GM12878 (cell line): ENCODE results near the gene GPR152. TPM values are rescaled to one million over a fixed set of nuclear protein-coding genes. Genes with fewer than 3 reads are reported as not detected.

Source experiments
- ATAC-seq: fragments of 200-7000 bp; cut with Tn5 transposase; 3 replicates; pipeline ENCODE4 v1.9.1; 2020; ENCODE audit warnings: mild to moderate bottlenecking, moderate library complexity
- BruUV-seq: library from RNA; stranded (reverse); fragments of 400-500 nt; replicated peaks from 2 replicates; lab custom pipeline; 2021; lab: Mats Ljungman, UMichigan
- CTCF ChIA-PET: fragments of 300-600 bp; sonication (Branson Sonifier 250); formaldehyde crosslinking; extraction: SDS; loops from one replicate; lab custom pipeline; 2021; ENCODE audit warnings: inconsistent platforms; lab: Yijun Ruan, JAX
- POLR2A ChIA-PET: fragments of 350-600 bp; formaldehyde crosslinking; extraction: SDS; loops from one replicate; lab custom pipeline; 2021; ENCODE audit warnings: inconsistent platforms; lab: Charles Lee
- RAD21 ChIA-PET: fragments of 300-600 bp; sonication (Branson Sonifier 250); formaldehyde crosslinking; loops from one replicate; lab custom pipeline; 2023; ENCODE audit warnings: antibody characterized with exemption; ENCODE audit not compliant: unreplicated experiment; lab: Charles Lee
- SMC1A ChIA-PET: fragments of 300-600 bp; sonication (Branson Sonifier 250); formaldehyde crosslinking; loops from one replicate; lab custom pipeline; 2023; ENCODE audit not compliant: unreplicated experiment, uncharacterized antibody; lab: Charles Lee
- DNase-seq: peaks from one replicate; pipeline ENCODE4 v3.0.0-alpha.2; 2011; ENCODE audit warnings: low read depth, low spot score
- FAIRE-seq: peaks from 3 replicates; lab custom pipeline; 2011; peaks lifted over from hg19 to GRCh38; lab: Jason Lieb, UNC
- H2AFZ ChIP-seq: 2 replicates; pipeline ENCODE4 v1.6.0; 2011; ENCODE audit warnings: low read depth, low read length, control low read depth; ENCODE audit not compliant: control insufficient read depth
- H3K27ac ChIP-seq: 2 replicates; pipeline ENCODE4 v1.5.1; 2011; ENCODE audit warnings: control low read depth; ENCODE audit not compliant: control insufficient read depth, insufficient read depth
- H3K27me3 ChIP-seq, 2 experiments: replicated peaks in 1 of 2; 2 replicates each; pipeline versions ENCODE4 v1.6.0 to v1.6.1; 2011; ENCODE audit warnings: low read length in 1 of 2; ENCODE audit not compliant: control insufficient read depth in 2 of 2, insufficient read depth in 2 of 2
- H3K36me3 ChIP-seq, 2 experiments: 2 replicates each; pipeline ENCODE4 v1.5.1; 2011; ENCODE audit warnings: low read length in 1 of 2; ENCODE audit not compliant: control insufficient read depth in 2 of 2, insufficient read depth in 2 of 2
- H3K4me1 ChIP-seq: 2 replicates; pipeline ENCODE4 v1.6.1; 2011; ENCODE audit warnings: mild to moderate bottlenecking, low read length, moderate library complexity, mixed read lengths; ENCODE audit not compliant: control insufficient read depth, insufficient read depth
- H3K4me2 ChIP-seq: 2 replicates; pipeline ENCODE4 v1.6.0; 2011; ENCODE audit warnings: control low read depth; ENCODE audit not compliant: control insufficient read depth, insufficient read depth
- H3K4me3 ChIP-seq: fragments of 200-600 bp; sonication (generic); 2 replicates; pipeline ENCODE4 v1.5.1; 2016
- H3K79me2 ChIP-seq: 2 replicates; pipeline ENCODE4 v1.6.0; 2011; ENCODE audit warnings: low read length; ENCODE audit not compliant: control insufficient read depth, insufficient read depth
- H3K9ac ChIP-seq: 2 replicates; pipeline ENCODE4 v1.8.0; 2011; ENCODE audit warnings: low read length, control low read depth, mixed read lengths; ENCODE audit not compliant: control insufficient read depth, insufficient read depth
- H3K9me3 ChIP-seq: replicated peaks from 3 replicates; pipeline ENCODE4 v1.5.1; 2011; ENCODE audit warnings: mild to moderate bottlenecking, low read length; ENCODE audit not compliant: control insufficient read depth, insufficient read depth
- H4K20me1 ChIP-seq: 2 replicates; pipeline ENCODE4 v1.6.0; 2011; ENCODE audit not compliant: control insufficient read depth, insufficient read depth
- BRCA1 ChIP-seq: IDR thresholded peaks from 2 replicates; pipeline ENCODE4 v1.6.1; 2011; ENCODE audit warnings: low read depth, low read length, improper control_type of control experiment
- CREB1 ChIP-seq: IDR thresholded peaks from 2 replicates; pipeline ENCODE4 v1.6.1; 2012; ENCODE audit warnings: low read depth, mild to moderate bottlenecking, inconsistent platforms
- CTCF ChIP-seq, 3 experiments: IDR thresholded peaks in 2 of 3; conservative IDR thresholded peaks in 1 of 3; 2 replicates each; pipeline ENCODE4 v1.5.1; 2011; ENCODE audit warnings: low read depth in 3 of 3, low read length in 3 of 3, mild to moderate bottlenecking in 3 of 3, control low read depth in 2 of 3, moderate library complexity in 2 of 3, inconsistent platforms in 1 of 3, mixed read lengths in 1 of 3; ENCODE audit not compliant: control insufficient read depth in 2 of 3, insufficient read depth in 1 of 3; ENCODE audit errors: extremely low read depth in 1 of 3
- MYB ChIP-seq: fragments of 150-350 bp; IDR thresholded peaks from 2 replicates; pipeline ENCODE4 v1.6.1; 2014; ENCODE audit warnings: mild to moderate bottlenecking, low read depth, low read length, borderline replicate concordance
- NBN ChIP-seq: fragments of 450-650 bp; IDR thresholded peaks from 2 replicates; pipeline ENCODE4 v1.6.1; 2016
- POLR2AphosphoS2 ChIP-seq: IDR thresholded peaks from 2 replicates; pipeline ENCODE4 v1.6.1; 2011; ENCODE audit warnings: low read depth, mild to moderate bottlenecking, low read length, improper control_type of control experiment, moderate library complexity
- PRDM15 ChIP-seq: fragments of 450-650 bp; formaldehyde crosslinking; IDR thresholded peaks from 2 replicates; pipeline ENCODE4 v1.4.0; 2020; ENCODE audit warnings: mild to moderate bottlenecking, moderate library complexity
- RBBP5 ChIP-seq: fragments of 200-600 bp; sonication (generic); conservative IDR thresholded peaks from 2 replicates; pipeline ENCODE4 v1.6.1; 2016
- RELB ChIP-seq: fragments of 450-650 bp; IDR thresholded peaks from 2 replicates; pipeline ENCODE4 v1.6.1; 2017; ENCODE audit warnings: low read depth, mild to moderate bottlenecking, moderate library complexity
- SMAD5 ChIP-seq: IDR thresholded peaks from 2 replicates; pipeline ENCODE4 v1.6.1; 2016; ENCODE audit warnings: antibody characterized with exemption, low read depth
- SREBF2 ChIP-seq: IDR thresholded peaks from 2 replicates; pipeline ENCODE4 v1.6.1; 2012; ENCODE audit warnings: mild to moderate bottlenecking, low read length
- SRF ChIP-seq, 2 experiments: IDR thresholded peaks; 2 replicates each; pipeline ENCODE4 v1.6.1; 2011; ENCODE audit warnings: low read depth in 2 of 2, low read length in 2 of 2, mild to moderate bottlenecking in 1 of 2, moderate library complexity in 1 of 2
- STAT3 ChIP-seq: IDR thresholded peaks from 2 replicates; pipeline ENCODE4 v1.6.1; 2011; ENCODE audit warnings: low read depth, low read length, improper control_type of control experiment
- SUPT20H ChIP-seq: IDR thresholded peaks from 2 replicates; pipeline ENCODE4 v1.6.1; 2011; ENCODE audit warnings: low read depth, mild to moderate bottlenecking, low read length, moderate library complexity, borderline replicate concordance; ENCODE audit not compliant: control insufficient read depth
- ZBED1 ChIP-seq: IDR thresholded peaks from 2 replicates; pipeline ENCODE4 v1.6.1; 2016; ENCODE audit warnings: borderline replicate concordance
- WGBS: methylation state at CpG from one replicate; pipeline ENCODE4 v1.1.6; 2016; ENCODE audit warnings: low lambda C conversion rate; ENCODE audit not compliant: insufficient replicate concordance, insufficient coverage; ENCODE audit errors: missing lambda C conversion rate; 5-methylcytosine and 5-hydroxymethylcytosine counted together
- in situ Hi-C: fragments of 300-500 bp; cut with MboI; formaldehyde crosslinking; loops from 9 replicates; pipeline ENCODE4 v1.14.3; 2018; ENCODE audit warnings: mixed read lengths
- intact Hi-C: fragments of 100-400 bp; cut with micrococcal nuclease; formaldehyde crosslinking; loops from one replicate; pipeline ENCODE4 v1.14.2; 2022; ENCODE audit not compliant: unreplicated experiment
- polyA plus RNA-seq, 11 experiments: library from polyadenylated mRNA; depleted of rRNA in 4 of 11; unstranded in 6 of 11; stranded (reverse) in 5 of 11; fragments of >200 nt; fragmentation: Nextera tagmentation in 4 of 11; fragmentation: Illumina TruSeq in 1 of 11; extraction: Ambion mirVana in 4 of 11; extraction: Trizol in 1 of 11; gene quantifications; 1 replicate in 1 of 11; 2 replicates in 10 of 11; pipeline versions ENCODE4 v1.2.1 to v1.2.3, GENCODE V29; 2011 to 2016; ENCODE audit warnings: inconsistent platforms in 2 of 11, missing spikeins in 2 of 11, low read depth in 1 of 11
- total RNA-seq, 4 experiments: library from RNA; depleted of rRNA in 3 of 4; stranded (reverse); fragments of >200 nt in 3 of 4; fragmentation: Illumina TruSeq in 1 of 4; extraction: Trizol in 1 of 4; gene quantifications; 2 replicates each; pipeline versions ENCODE4 v1.2.1 to v1.2.3, GENCODE V29; 2013 to 2021

Gene GPR152
- total and polyA plus RNA-seq, 10 of the 15 experiments (the other 5 are each of a cell fraction or from before 2014, with no cell fraction given), result not detected

GRCh38 chr11:67468056-67468455, 15.5 kb upstream of the GPR152 start:
- no peak for FAIRE-seq
- Histone ChIP-seq H3K27ac (peak overlapping the region; percentile 78), H2AFZ (no peak overlapping the region), H4K20me1 (no peaks in the 10 kb centered on the region), H3K79me2 (peaks cover 14% of the 10 kb centered on the region), H3K9ac (peak overlapping the region; percentile 85), H3K27me3 (no peaks in the 10 kb centered on the region), H3K36me3 (no peaks in the 10 kb centered on the region; a peak in 1 of 4 replicates), H3K4me1 (peaks cover 37% of the 10 kb centered on the region), H3K4me2 (peak overlapping the region; percentile 98), H3K4me3 (peak overlapping the region; percentile 86), H3K9me3 (no peaks in the 10 kb centered on the region)
- intact Hi-C loops, result loop anchor here (2.0 kb wide), 2 partner anchors 31 to 67 kb away; partner anchors contain the start of genes PPP1CA and PTPRCAP
- ChIA-PET CTCF (interaction anchor here (0.7 to 5.1 kb wide), 15 partner anchors 9 to 180 kb away, joined by 3 to 36 read pairs (median 4); partner anchors contain the start of genes PITPNM1 and PPP1CA), SMC1A (interaction anchor here (0.9 to 5.2 kb wide), 12 partner anchors 8 to 147 kb away, joined by 3 to 46 read pairs (median 6); partner anchors contain the start of genes AIP, PITPNM1, PPP1CA and TBC1D10C), RAD21 (interaction anchor here (0.8 to 5.5 kb wide), 16 partner anchors 18 to 122 kb away, joined by 3 to 72 read pairs (median 5); partner anchors contain the start of genes AIP, CDK2AP2, PITPNM1 and POLD4), POLR2A (interaction anchor here (0.6 to 8.1 kb wide), 19 partner anchors 9 to 680 kb away, joined by 3 to 78 read pairs (median 6); partner anchors contain the start of genes AIP, PITPNM1, PPP1CA and PTPRCAP)
- TF ChIP-seq STAT3 (no peak), RBBP5 (no peak), CREB1 (no peak), SREBF2 (no peak), CTCF (IDR thresholded peaks at IDR 0.05 in 2 of 3, conservative IDR thresholded peaks at IDR 0.05 in 1 of 3; ENCODE audit: control insufficient read depth in 2 of 3, extremely low read depth in 1 of 3, insufficient read depth in 1 of 3, low read depth in 3 of 3, low read length in 3 of 3) (no peak), SUPT20H (no peak), SRF (IDR thresholded peaks at IDR 0.05; ENCODE audit: low read depth in 2 of 2, low read length in 2 of 2) (no peak), MYB (no peak), ZBED1 (no peak), BRCA1 (no peak), PRDM15 (no peak), RELB (no peak), NBN (no peak), SMAD5 (no peak), POLR2AphosphoS2 (no peak)
- no peak for ATAC-seq
- DNase-seq, result no peak
- in situ Hi-C loops, result no loop called here
- BruUV-seq, result no TSS peak
- 7% methylated on average over 5 of the region's 5 CpGs for WGBS
